WERI-Rb-1 (cell line): ENCODE results near the gene LONP1.

ENCODE experiments used
- DNase-seq: peaks from one replicate; pipeline ENCODE4 v3.0.0-alpha.2; 2020
- H3K27ac ChIP-seq: fragments of 250-450 bp; sonication (Bioruptor Pico); 2 replicates; pipeline ENCODE4 v1.5.1; 2020; ENCODE audit warnings: mild to moderate bottlenecking, moderate library complexity
- H3K27me3 ChIP-seq: fragments of 250-450 bp; sonication (Bioruptor Pico); 2 replicates; pipeline ENCODE4 v1.5.1; 2021; ENCODE audit warnings: mild to moderate bottlenecking, low read depth, moderate library complexity; ENCODE audit not compliant: insufficient read depth, severe bottlenecking
- H3K36me3 ChIP-seq: fragments of 250-450 bp; sonication (Bioruptor Pico); 2 replicates; pipeline ENCODE4 v1.5.1; 2020; ENCODE audit warnings: mild to moderate bottlenecking, moderate library complexity
- H3K4me3 ChIP-seq: 2 replicates; pipeline ENCODE4 v1.5.1; 2011; ENCODE audit warnings: low read depth, mild to moderate bottlenecking, control low read depth, low read length
- H3K9me3 ChIP-seq: fragments of 250-450 bp; sonication (Bioruptor Pico); 2 replicates; pipeline ENCODE4 v1.5.1; 2021; ENCODE audit warnings: mild to moderate bottlenecking, moderate library complexity; ENCODE audit not compliant: severe bottlenecking
- TF ChIP-seq, protein P1 (sequence below): IDR thresholded peaks from 2 replicates; pipeline ENCODE4 v1.5.1; 2011; ENCODE audit warnings: low read depth, mild to moderate bottlenecking, control low read depth, inconsistent platforms, low read length

Gene LONP1

DNA sequence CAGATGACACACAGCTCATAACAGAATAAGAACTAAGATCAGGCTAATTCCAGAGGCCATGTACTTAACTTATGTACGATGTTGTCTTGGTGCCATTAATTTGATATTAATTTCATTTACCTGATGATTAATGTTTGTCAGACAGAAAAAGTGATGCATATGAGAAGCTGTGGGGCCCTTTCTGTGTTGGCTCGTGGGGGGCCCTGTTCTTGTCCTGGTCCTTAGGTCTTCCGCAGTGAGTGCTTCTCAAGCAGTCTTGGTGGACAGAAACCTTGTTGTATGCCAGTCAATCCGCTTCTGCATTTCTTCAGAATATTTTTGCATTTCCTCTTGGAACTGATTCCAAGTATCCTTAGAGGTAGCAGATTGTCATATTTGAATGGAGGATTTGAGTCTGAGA, 76.9 kb downstream of the LONP1 start:
- TF ChIP-seq, protein P1, sequence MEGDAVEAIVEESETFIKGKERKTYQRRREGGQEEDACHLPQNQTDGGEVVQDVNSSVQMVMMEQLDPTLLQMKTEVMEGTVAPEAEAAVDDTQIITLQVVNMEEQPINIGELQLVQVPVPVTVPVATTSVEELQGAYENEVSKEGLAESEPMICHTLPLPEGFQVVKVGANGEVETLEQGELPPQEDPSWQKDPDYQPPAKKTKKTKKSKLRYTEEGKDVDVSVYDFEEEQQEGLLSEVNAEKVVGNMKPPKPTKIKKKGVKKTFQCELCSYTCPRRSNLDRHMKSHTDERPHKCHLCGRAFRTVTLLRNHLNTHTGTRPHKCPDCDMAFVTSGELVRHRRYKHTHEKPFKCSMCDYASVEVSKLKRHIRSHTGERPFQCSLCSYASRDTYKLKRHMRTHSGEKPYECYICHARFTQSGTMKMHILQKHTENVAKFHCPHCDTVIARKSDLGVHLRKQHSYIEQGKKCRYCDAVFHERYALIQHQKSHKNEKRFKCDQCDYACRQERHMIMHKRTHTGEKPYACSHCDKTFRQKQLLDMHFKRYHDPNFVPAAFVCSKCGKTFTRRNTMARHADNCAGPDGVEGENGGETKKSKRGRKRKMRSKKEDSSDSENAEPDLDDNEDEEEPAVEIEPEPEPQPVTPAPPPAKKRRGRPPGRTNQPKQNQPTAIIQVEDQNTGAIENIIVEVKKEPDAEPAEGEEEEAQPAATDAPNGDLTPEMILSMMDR, result no peak
- no peaks in the 10 kb centered on the region for H3K27me3 ChIP-seq
- no peak overlapping the region for H3K4me3 ChIP-seq
- no peak overlapping the region for H3K27ac ChIP-seq
- H3K36me3 ChIP-seq, result peaks cover 82% of the 10 kb centered on the region
- no peak for DNase-seq
- H3K9me3 ChIP-seq, result no peaks in the 10 kb centered on the region

DNA sequence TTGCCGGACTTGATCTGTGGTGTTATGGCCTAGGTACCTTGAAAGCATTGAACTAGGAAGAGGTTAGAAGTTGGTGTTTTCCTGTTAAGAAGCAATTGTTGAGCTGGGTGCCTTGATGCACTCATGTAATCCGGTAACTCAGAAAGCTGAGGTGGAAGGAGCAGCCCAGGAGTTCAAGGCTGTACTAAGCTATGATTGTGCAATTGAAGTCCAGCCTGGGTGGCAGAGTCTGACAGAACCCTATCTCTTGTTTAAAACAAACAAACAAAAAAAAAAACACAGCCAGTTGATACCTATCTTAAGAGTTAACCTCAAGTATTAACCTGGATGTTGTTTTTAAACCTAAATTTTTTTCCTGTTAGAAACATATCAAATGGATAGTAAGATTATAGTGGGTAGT, 77.7 kb downstream of the LONP1 start:
- Histone ChIP-seq H3K4me3 (no peak overlapping the region), H3K36me3 (peaks cover 82% of the 10 kb centered on the region), H3K27ac (no peak overlapping the region), H3K9me3 (no peaks in the 10 kb centered on the region), H3K27me3 (no peaks in the 10 kb centered on the region)
- DNase-seq, result no peak
- TF ChIP-seq, protein P1, result no peak
